GM23338 (cell line): ENCODE measurements around the gene PAK1. TPM values are rescaled to one million over a fixed set of nuclear protein-coding genes. Genes with fewer than 3 reads are reported as not detected.

ENCODE experiments used
- ATAC-seq: fragments of 200-7000 bp; cut with Tn5 transposase; 3 replicates; pipeline ENCODE4 v1.9.1; 2020
- DNase-seq: peaks from one replicate; pipeline ENCODE4 v3.0.0-alpha.2; 2015; ENCODE audit warnings: low spot score
- H2AFZ ChIP-seq: fragments of 200-600 bp; sonication (generic); 2 replicates; pipeline ENCODE4 v1.8.0; 2016; ENCODE audit warnings: antibody characterized with exemption, mild to moderate bottlenecking, moderate library complexity
- H3F3A ChIP-seq: fragments of 200-600 bp; sonication (generic); replicated peaks from 2 replicates; pipeline ENCODE4 v1.8.0; 2017; ENCODE audit warnings: antibody characterized with exemption, mixed run types, low read depth
- H3K27ac ChIP-seq: fragments of 200-600 bp; sonication (generic); 2 replicates; pipeline ENCODE4 v1.6.1; 2016; ENCODE audit warnings: low read depth
- H3K27me3 ChIP-seq: fragments of 200-600 bp; sonication (generic); 2 replicates; pipeline ENCODE4 v1.8.0; 2016; ENCODE audit warnings: mild to moderate bottlenecking, mixed run types, moderate library complexity; ENCODE audit not compliant: insufficient read depth
- H3K36me3 ChIP-seq: fragments of 200-600 bp; sonication (generic); 2 replicates; pipeline ENCODE4 v1.8.0; 2016; ENCODE audit warnings: mild to moderate bottlenecking; ENCODE audit not compliant: insufficient read depth
- H3K4me1 ChIP-seq: fragments of 200-600 bp; sonication (generic); 2 replicates; pipeline ENCODE4 v1.8.0; 2016; ENCODE audit warnings: mild to moderate bottlenecking, moderate library complexity; ENCODE audit not compliant: insufficient read depth
- H3K4me2 ChIP-seq: fragments of 200-600 bp; sonication (generic); 2 replicates; pipeline ENCODE4 v1.7.1; 2017; ENCODE audit warnings: mixed run types
- H3K4me3 ChIP-seq: fragments of 200-600 bp; sonication (generic); 2 replicates; pipeline ENCODE4 v1.6.1; 2016; ENCODE audit warnings: mixed run types
- H3K79me2 ChIP-seq: fragments of 200-600 bp; sonication (generic); replicated peaks from 2 replicates; pipeline ENCODE4 v1.8.0; 2017; ENCODE audit warnings: mild to moderate bottlenecking; ENCODE audit not compliant: insufficient read depth
- H3K9me2 ChIP-seq: fragments of 200-600 bp; sonication (generic); 2 replicates; pipeline ENCODE4 v1.8.0; 2017; ENCODE audit not compliant: insufficient read depth
- H4K20me1 ChIP-seq: fragments of 200-600 bp; sonication (generic); replicated peaks from 2 replicates; pipeline ENCODE4 v1.8.0; 2017; ENCODE audit warnings: mild to moderate bottlenecking; ENCODE audit not compliant: insufficient read depth
- H3K27ac Mint-ChIP-seq: 2 replicates; pipeline ENCODE4 v1.8.0; 2020; ENCODE audit warnings: inconsistent platforms, mild to moderate bottlenecking, moderate library complexity, mixed read lengths
- H3K27me3 Mint-ChIP-seq: 3 replicates; pipeline ENCODE4 v1.8.0; 2022; ENCODE audit warnings: low read depth, mild to moderate bottlenecking, moderate library complexity, mixed read lengths, inconsistent platforms; ENCODE audit not compliant: insufficient read depth, poor library complexity
- H3K36me3 Mint-ChIP-seq: 3 replicates; pipeline ENCODE4 v1.8.0; 2021; ENCODE audit warnings: low read depth, mild to moderate bottlenecking, inconsistent platforms, moderate library complexity, mixed read lengths
- H3K4me1 Mint-ChIP-seq: 3 replicates; pipeline ENCODE4 v1.8.0; 2020; ENCODE audit warnings: mild to moderate bottlenecking, inconsistent platforms, mixed read lengths
- H3K4me3 Mint-ChIP-seq: 3 replicates; pipeline ENCODE4 v1.8.0; 2021; ENCODE audit warnings: moderate library complexity, mild to moderate bottlenecking, inconsistent platforms, mixed read lengths
- H3K9me3 Mint-ChIP-seq: 3 replicates; pipeline ENCODE4 v1.8.0; 2020; ENCODE audit warnings: moderate library complexity, mild to moderate bottlenecking, inconsistent platforms, mixed read lengths
- CREB1 ChIP-seq: fragments of 250-450 bp; sonication (Bioruptor Pico); IDR thresholded peaks from 2 replicates; pipeline ENCODE4 v1.5.0; 2020; ENCODE audit warnings: low read depth, mild to moderate bottlenecking, moderate library complexity
- EZH2 ChIP-seq: fragments of 200-600 bp; sonication (generic); IDR thresholded peaks from one replicate; pipeline ENCODE4 v1.8.0; 2017; ENCODE audit warnings: antibody characterized with exemption, mild to moderate bottlenecking, low read depth; ENCODE audit not compliant: unreplicated experiment
- JUNB ChIP-seq: IDR thresholded peaks from one replicate; pipeline ENCODE4 v1.6.1; 2016; ENCODE audit warnings: antibody characterized with exemption; ENCODE audit not compliant: unreplicated experiment
- NANOG ChIP-seq: IDR thresholded peaks from 2 replicates; pipeline ENCODE4 v1.6.1; 2016; ENCODE audit warnings: antibody characterized with exemption, borderline replicate concordance
- ZNF331 ChIP-seq: fragments of 250-450 bp; sonication (Bioruptor Pico); IDR thresholded peaks from 2 replicates; pipeline ENCODE4 v1.5.0; 2020; ENCODE audit warnings: low read depth, mild to moderate bottlenecking, moderate library complexity
- polyA plus RNA-seq: library from polyadenylated mRNA; unstranded; fragments of >200 nt; fragmentation: Nextera tagmentation; extraction: Ambion mirVana; gene quantifications from 2 replicates; pipeline ENCODE4 v1.2.1, GENCODE V29; 2016
- total RNA-seq: library from RNA; depleted of rRNA; stranded (reverse); fragments of >200 nt; shearing (Covaris generic); gene quantifications from 2 replicates; pipeline ENCODE4 v1.2.3, GENCODE V29; 2014
- TF ChIP-seq, protein P1 (sequence below), 2 experiments: fragments of 200-600 bp in 1 of 2; sonication (generic) in 1 of 2; conservative IDR thresholded peaks; 2 replicates each; pipeline versions ENCODE4 v1.5.1 to v1.6.1; 2016 to 2017; ENCODE audit warnings: antibody characterized with exemption in 2 of 2, low read depth in 2 of 2, mild to moderate bottlenecking in 2 of 2, moderate library complexity in 1 of 2
- TF ChIP-seq, protein P2 (sequence below): IDR thresholded peaks from 2 replicates; pipeline ENCODE4 v1.6.1; 2016; ENCODE audit warnings: antibody characterized with exemption
- TF ChIP-seq, protein P3 (sequence below): fragments of 250-450 bp; sonication (Bioruptor Pico); IDR thresholded peaks from 2 replicates; pipeline ENCODE4 v1.5.0; 2020; ENCODE audit warnings: mild to moderate bottlenecking, moderate library complexity

Gene PAK1
- total and polyA plus RNA-seq, 2 experiments from 2014 or later = 102 to 175 TPM

DNA sequence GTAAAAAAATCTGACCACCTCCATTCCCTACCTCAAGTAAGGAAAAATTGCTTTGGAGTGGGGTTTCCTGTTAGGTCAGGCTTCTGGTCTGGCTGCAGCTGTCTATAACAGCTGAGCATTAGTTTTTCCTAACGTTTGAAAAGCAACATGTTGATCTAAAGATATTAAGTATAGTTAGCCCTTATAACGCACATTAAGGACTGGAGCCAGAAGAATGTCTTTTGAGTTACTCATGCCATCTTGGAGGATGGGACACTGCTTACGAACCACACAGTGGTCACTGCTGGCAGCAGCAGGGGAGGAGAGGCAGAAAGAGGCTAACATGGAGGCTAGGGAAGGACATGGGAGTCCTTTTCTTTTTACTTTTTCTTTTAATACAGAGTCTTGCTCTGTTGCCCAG, 128.3 kb downstream of the PAK1 start:
- no peaks in the 10 kb centered on the region for H3F3A ChIP-seq
- H3K4me3 Mint-ChIP-seq = no peak overlapping the region
- H3K4me2 ChIP-seq = no peak overlapping the region
- H2AFZ ChIP-seq = no peak overlapping the region
- H3K9me3 Mint-ChIP-seq = no peaks in the 10 kb centered on the region
- no peak for ATAC-seq
- no peaks in the 10 kb centered on the region for H3K4me1 Mint-ChIP-seq
- no peaks in the 10 kb centered on the region for H3K27me3 ChIP-seq
- peaks cover 43% of the 10 kb centered on the region for H3K36me3 ChIP-seq
- DNase-seq = no peak
- H3K27ac ChIP-seq = no peak overlapping the region
- H3K4me1 ChIP-seq = no peaks in the 10 kb centered on the region
- TF ChIP-seq EZH2 = no peak
- TF ChIP-seq, protein P1, sequence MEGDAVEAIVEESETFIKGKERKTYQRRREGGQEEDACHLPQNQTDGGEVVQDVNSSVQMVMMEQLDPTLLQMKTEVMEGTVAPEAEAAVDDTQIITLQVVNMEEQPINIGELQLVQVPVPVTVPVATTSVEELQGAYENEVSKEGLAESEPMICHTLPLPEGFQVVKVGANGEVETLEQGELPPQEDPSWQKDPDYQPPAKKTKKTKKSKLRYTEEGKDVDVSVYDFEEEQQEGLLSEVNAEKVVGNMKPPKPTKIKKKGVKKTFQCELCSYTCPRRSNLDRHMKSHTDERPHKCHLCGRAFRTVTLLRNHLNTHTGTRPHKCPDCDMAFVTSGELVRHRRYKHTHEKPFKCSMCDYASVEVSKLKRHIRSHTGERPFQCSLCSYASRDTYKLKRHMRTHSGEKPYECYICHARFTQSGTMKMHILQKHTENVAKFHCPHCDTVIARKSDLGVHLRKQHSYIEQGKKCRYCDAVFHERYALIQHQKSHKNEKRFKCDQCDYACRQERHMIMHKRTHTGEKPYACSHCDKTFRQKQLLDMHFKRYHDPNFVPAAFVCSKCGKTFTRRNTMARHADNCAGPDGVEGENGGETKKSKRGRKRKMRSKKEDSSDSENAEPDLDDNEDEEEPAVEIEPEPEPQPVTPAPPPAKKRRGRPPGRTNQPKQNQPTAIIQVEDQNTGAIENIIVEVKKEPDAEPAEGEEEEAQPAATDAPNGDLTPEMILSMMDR (conservative IDR thresholded peaks at IDR 0.05; ENCODE audit: low read depth in 2 of 2) = no peak
- no peak for TF ChIP-seq CREB1 (CRISPR knock-in tag)
- no peak for TF ChIP-seq ZNF331 (CRISPR knock-in tag)
- TF ChIP-seq, protein P2, sequence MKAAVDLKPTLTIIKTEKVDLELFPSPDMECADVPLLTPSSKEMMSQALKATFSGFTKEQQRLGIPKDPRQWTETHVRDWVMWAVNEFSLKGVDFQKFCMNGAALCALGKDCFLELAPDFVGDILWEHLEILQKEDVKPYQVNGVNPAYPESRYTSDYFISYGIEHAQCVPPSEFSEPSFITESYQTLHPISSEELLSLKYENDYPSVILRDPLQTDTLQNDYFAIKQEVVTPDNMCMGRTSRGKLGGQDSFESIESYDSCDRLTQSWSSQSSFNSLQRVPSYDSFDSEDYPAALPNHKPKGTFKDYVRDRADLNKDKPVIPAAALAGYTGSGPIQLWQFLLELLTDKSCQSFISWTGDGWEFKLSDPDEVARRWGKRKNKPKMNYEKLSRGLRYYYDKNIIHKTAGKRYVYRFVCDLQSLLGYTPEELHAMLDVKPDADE = no peak
- TF ChIP-seq, protein P3, sequence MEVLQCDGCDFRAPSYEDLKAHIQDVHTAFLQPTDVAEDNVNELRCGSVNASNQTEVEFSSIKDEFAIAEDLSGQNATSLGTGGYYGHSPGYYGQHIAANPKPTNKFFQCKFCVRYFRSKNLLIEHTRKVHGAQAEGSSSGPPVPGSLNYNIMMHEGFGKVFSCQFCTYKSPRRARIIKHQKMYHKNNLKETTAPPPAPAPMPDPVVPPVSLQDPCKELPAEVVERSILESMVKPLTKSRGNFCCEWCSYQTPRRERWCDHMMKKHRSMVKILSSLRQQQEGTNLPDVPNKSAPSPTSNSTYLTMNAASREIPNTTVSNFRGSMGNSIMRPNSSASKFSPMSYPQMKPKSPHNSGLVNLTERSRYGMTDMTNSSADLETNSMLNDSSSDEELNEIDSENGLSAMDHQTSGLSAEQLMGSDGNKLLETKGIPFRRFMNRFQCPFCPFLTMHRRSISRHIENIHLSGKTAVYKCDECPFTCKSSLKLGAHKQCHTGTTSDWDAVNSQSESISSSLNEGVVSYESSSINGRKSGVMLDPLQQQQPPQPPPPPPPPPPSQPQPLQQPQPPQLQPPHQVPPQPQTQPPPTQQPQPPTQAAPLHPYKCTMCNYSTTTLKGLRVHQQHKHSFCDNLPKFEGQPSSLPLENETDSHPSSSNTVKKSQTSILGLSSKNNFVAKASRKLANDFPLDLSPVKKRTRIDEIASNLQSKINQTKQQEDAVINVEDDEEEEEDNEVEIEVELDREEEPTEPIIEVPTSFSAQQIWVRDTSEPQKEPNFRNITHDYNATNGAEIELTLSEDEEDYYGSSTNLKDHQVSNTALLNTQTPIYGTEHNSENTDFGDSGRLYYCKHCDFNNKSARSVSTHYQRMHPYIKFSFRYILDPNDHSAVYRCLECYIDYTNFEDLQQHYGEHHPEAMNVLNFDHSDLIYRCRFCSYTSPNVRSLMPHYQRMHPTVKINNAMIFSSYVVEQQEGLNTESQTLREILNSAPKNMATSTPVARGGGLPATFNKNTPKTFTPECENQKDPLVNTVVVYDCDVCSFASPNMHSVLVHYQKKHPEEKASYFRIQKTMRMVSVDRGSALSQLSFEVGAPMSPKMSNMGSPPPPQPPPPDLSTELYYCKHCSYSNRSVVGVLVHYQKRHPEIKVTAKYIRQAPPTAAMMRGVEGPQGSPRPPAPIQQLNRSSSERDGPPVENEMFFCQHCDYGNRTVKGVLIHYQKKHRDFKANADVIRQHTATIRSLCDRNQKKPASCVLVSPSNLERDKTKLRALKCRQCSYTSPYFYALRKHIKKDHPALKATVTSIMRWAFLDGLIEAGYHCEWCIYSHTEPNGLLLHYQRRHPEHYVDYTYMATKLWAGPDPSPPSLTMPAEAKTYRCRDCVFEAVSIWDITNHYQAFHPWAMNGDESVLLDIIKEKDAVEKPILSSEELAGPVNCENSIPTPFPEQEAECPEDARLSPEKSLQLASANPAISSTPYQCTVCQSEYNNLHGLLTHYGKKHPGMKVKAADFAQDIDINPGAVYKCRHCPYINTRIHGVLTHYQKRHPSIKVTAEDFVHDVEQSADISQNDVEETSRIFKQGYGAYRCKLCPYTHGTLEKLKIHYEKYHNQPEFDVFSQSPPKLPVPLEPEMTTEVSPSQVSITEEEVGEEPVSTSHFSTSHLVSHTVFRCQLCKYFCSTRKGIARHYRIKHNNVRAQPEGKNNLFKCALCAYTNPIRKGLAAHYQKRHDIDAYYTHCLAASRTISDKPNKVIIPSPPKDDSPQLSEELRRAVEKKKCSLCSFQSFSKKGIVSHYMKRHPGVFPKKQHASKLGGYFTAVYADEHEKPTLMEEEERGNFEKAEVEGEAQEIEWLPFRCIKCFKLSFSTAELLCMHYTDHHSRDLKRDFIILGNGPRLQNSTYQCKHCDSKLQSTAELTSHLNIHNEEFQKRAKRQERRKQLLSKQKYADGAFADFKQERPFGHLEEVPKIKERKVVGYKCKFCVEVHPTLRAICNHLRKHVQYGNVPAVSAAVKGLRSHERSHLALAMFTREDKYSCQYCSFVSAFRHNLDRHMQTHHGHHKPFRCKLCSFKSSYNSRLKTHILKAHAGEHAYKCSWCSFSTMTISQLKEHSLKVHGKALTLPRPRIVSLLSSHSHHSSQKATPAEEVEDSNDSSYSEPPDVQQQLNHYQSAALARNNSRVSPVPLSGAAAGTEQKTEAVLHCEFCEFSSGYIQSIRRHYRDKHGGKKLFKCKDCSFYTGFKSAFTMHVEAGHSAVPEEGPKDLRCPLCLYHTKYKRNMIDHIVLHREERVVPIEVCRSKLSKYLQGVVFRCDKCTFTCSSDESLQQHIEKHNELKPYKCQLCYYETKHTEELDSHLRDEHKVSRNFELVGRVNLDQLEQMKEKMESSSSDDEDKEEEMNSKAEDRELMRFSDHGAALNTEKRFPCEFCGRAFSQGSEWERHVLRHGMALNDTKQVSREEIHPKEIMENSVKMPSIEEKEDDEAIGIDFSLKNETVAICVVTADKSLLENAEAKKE (CRISPR knock-in tag) = no peak
- TF ChIP-seq NANOG = no peak
- no peak for TF ChIP-seq JUNB
- H3K4me3 ChIP-seq = no peak overlapping the region
- H3K27me3 Mint-ChIP-seq = peaks cover 1% of the 10 kb centered on the region
- H3K79me2 ChIP-seq = 0 out of 2 replicates have a peak, but pooled peaks cover 4% of the 10 kb centered on the region
- peaks cover 4% of the 10 kb centered on the region for H4K20me1 ChIP-seq
- peaks cover 60% of the 10 kb centered on the region for H3K36me3 Mint-ChIP-seq
- H3K9me2 ChIP-seq = no peaks in the 10 kb centered on the region
- no peak overlapping the region for H3K27ac Mint-ChIP-seq
